HG03558 (cell line): ENCODE measurements around the gene TCEANC2.
"Not testable (repeated sequence)": the region's sequence is repeated elsewhere in the genome, so short reads cannot be mapped to it uniquely, and the experiment has no call there.

Experiments used
- ATAC-seq: cut with Tn5 transposase; IDR thresholded peaks from one replicate; pipeline ENCODE4 v1.9.1; 2021; ENCODE audit warnings: moderate number of reproducible peaks; ENCODE audit not compliant: unreplicated experiment; ENCODE audit errors: extremely low read depth

The TCEANC2 gene

DNA sequence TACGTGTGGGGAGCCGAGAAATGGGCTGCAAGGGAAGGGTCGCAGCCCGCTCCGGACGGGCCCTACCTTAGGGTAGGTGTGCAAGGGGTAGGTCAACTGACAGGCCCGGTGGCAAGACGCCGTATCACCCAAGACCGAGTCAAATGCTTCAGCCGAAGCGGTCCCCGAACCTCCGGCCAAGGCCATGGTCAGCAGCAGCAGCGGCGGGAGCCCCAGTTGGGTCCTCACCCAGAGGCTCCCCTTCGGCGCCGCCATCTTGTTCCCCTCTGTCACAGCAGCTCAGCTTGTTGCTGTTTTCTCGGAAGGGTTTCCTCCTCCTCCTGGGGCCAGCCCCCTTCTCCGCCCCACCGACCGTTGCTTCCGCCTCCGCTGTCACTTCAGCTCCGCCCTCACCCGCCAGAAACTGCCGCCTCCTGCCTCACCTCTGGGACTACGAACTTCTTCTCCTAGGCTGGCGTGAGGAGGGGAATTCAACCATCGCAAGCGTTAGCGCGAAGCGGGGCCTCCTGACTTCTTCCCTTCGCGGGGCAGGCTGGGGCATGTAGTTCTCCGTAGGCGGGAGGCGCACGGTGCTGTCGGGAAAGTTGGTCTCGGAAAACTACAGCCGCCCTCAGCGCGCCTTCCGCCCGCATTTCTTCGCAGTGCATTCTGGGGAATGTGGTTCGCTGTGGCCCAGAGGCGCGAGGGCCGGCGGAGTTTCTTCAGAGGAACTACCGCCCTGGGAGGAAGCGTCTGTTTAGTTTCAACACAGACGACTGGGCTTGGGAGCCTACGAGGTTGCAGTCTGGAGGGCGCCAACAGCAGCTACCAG is at the start of gene TCEANC2, which contains the start of gene TMEM59:
Gene TCEANC2 (plus strand): TSS at position 675 of the 811 bp plus-strand sequence. CDS start 815 bp downstream, outside the sequence.
Gene TMEM59 (minus strand): TSS at position 271 of the 811 bp plus-strand sequence. CDS start 16 bp downstream, at position 255.
- peak; percentile 86 for ATAC-seq

DNA sequence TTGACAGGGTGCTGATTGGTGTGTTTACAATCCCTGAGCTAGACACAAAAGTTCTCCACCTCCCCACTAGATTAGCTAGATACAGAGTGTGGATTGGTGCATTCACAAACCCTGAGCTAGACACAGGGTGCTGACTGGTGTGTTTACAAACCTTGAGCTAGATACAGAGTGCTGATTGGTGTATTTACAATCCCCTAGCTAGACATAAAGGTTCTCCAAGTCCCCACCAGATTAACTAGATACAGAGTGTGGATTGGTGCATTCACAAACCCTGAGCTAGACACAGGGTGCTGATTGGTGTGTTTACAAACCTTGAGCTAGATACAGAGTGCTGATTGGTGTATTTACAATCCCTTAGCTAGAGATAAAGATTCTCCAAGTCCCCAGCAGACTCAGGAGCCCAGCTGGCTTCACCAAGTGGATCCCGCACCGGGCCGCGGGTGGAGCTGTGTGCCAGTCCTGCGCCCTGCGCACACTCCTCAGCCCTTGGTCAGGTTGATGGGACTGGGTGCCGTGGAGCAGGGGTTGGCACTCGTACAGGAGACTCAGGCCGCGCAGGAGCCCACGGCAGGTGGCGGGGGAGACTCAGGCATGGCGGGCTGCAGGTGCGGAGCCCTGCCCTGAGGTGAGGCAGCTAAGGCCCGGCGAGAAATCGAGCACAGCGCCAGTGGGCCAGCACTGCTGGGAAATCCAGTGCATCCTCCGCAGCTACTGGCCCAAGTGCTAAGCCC is 49.5 kb upstream of the TCEANC2 start:
- not testable (repeated sequence) for ATAC-seq

DNA sequence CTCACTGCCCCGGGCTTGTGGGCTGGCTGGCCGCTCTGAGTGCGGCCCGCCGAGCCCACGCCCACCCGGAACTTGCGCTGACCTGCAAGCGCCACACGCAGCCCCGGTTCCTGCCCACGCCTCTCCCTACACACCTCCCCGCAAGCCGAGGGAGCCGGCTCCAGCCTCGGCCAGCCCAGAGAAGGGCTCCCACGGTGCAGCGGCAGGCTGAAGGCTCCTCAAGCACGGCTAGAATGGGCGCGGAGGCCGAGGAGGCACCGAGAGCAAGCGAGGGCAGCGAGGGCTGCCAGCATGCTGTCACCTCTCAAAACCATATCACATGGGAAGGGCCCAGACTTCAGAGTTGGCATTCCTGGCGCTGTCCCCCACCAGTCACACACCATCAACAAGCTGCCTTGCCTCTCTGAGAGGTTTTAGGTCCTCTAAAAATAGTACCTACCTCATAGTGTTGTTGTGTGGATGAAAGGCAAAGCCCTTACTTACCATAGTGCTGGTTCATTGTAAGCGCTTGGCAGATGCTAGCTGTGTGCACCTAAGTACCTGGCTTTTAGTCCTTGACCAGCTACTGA is 48.8 kb upstream of the TCEANC2 start:
- ATAC-seq: no peak

DNA sequence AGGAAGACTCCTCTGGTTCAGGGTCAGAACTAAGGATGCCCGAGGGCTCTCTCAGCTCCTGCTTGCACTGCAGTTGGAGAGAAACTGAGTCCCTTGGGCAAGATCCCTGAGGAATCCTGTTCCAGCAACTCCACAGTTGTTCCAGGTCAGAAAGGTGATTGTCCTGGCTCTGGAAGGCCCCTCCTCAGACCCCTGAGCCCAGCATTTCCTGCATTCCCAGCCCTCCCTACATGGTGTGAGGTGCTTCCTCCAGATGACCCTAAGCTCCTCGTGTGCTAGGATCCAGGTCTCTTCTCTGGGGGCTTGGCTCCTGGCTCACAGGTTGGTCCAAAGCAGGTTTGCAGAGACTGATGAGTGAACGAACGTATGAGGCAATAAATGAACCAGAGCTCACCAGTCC is 46.9 kb upstream of the TCEANC2 start:
- no peak for ATAC-seq

DNA sequence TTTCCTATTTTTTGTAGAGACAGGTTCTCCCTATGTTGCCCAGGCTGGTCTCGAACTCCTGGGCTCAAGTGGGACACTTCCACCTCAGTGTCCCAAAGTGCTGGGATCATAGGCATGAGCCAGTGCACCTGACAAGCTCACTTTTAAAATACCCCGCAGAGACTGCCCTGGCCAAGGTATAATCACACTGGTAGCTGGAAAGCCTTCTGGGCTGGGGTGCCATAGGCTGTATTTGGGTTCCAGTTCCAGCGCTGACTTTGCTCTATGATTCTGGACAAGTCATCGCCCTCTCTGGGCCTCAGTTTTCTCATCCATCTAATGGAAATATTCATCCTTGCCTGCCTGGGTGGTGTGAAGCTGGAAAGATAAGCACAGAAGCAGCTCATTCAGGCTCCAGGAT is 45.8 kb upstream of the TCEANC2 start:
- no peak for ATAC-seq

DNA sequence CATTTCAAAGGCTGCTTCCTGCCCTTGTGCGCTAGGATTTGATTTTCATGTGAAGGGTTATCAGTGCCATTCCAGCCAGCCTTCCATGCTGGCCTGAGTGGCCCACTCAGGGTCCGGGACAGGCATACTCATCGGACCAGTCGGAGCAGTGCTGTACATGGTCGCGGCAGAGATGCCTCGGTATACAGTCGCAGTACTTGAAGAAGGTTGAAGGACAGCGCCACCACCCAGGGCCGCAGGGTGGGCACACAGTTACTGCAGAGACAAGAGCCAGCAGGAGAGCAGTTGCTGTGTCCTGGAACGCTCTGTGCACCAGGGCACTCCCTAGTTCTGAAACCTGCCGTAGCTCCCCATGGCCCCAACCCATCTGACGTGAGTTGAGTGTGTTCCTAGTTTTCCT is 44.5 kb upstream of the TCEANC2 start:
- ATAC-seq: no peak

DNA sequence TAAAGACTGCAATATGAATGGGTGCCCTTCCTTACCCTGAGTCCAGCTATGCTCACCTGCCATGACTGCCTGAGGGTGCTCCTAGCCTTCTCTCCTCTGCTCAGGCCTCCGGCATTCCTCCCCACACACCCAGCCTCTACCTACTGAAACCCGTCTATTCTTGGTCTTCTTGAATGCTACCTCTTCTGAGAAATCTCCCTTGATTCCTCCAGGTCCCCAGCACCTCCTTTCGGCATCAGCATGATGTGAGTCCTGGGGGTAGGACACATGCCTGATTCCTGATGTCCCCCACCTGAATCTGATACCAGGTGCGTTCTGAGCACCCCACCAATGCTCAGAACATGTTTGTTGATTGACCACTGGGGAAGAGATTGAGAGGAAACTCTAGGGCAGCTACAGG is 44.0 kb upstream of the TCEANC2 start:
- no peak for ATAC-seq

DNA sequence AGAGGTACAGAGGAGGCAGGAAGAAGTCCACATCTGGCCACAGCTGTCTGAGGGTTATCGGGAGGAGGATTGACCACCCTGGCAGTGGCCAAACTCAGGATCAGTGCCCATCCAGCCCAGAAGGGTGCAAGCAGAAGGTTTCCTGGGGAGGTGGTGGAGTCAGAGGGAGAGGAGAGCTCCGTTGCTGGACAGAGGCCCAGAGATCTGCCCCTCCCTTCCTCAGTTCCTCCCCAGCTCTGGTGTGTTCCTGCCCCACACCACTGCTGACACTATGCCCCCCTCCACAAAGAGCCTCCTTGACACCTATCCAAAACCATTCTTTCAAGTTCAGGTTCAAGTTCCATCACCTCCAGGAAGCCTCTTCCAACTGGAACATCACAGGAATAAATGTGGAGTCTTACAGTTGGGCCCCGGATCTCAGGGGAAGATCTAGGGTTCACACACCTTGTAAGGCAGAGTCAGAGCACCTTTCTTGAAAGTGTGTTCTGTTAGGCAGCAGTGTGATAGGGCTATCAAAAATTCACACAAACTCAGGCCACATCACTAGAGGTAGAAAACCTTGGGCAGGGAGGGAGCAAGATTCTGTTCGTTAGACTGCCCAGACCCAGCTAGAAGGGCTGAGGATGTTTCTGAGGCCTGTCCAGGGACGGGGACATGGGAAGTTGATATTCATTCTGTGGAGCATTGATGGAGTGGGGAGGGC is 42.8 kb upstream of the TCEANC2 start:
- no peak for ATAC-seq

DNA sequence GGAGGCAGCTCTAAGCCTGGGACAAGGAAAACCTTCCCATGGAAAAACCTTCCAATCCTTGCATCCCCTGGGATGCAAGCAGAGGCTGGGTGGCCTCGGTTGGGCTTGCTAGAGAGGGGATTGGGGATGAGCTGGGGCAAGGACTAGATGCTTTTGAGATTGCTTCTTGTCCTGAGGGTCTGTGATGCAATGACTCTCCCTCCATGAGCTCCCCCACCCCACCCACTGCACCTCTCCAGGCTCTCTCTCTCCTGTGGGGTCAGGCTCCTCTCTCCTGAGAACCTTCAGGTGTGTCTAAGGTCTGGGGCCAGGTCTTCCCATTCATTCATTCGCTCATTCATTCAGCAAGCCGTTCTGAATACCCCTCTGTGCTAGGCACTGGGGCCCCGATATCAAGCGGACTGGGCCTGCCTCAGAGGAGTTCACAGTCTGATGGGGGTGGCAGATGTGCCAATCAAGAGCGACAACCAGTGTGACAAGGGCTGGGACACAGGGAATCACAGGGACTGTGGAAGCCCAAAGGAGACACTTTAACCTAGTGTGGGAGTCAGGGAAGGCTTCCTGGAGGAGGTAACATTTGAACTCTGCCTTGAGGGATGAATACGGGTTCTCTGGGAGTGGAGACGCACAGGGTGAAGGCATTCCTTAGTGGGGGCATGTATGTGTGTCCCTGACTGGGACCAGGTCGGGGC is 41.9 kb upstream of the TCEANC2 start:
- no peak for ATAC-seq

DNA sequence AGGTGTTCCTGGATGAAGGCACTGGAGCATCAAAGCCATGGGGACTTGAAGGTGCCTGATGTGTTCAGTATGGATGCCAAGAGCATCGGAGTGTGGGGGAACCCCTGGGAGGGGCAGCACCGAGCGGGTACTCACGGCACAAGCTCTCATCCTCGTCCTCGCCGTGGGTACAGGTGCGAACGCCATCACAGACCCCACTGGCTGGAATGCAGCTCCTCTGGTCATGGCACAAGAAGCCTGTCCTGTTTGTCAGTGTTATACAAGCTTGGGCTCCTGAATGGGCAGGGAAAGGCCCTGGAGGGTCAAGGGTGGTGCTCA is 41.4 kb upstream of the TCEANC2 start:
- ATAC-seq: no peak

DNA sequence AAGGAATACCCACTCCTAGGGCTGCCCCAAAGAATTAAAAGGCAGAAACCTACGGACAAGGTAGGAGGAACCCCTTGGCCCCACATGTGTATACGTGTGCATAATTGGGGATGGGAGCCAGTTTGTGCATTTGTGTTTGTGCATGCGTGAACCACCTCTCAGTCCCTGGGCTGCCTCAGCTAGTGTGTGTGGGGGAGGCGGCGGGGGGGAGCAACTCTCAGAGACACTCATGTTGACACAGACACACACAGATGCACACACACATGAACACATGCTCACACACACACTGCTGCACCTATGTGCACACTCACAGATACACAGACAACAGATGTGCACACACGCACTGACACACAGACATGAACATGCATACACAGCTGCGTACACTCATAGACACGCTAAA is 40.5 kb upstream of the TCEANC2 start:
- ATAC-seq: no peak

DNA sequence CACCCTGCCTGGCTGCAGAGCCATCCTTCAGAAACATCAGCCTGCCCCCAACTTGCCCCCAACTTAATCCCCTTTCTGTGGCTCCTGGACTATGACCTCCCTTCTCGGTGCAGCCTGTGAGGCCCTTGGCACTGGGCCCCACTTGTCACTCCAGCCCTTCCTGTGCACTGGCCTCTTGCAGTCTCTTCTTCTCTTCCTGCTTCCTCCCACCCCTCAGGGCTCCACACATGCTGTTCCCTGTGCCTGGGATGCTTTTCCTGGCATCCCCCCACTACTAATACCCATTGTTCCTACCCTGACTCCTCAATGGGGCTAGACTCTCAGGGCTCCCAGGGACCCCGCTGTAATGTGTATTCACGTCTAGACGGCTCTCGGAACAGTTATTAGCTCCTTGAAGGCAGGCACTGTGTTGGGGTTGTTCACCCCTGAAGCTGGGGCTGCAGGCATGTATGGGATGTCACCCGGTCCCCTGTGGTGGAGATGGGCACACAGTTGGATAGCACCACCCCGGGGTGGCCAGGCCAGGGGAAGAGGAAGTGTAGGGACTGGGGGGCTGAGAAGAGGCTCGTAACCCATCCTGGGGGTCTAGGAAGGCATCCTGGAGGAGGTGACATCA is 39.9 kb upstream of the TCEANC2 start:
- ATAC-seq: no peak

DNA sequence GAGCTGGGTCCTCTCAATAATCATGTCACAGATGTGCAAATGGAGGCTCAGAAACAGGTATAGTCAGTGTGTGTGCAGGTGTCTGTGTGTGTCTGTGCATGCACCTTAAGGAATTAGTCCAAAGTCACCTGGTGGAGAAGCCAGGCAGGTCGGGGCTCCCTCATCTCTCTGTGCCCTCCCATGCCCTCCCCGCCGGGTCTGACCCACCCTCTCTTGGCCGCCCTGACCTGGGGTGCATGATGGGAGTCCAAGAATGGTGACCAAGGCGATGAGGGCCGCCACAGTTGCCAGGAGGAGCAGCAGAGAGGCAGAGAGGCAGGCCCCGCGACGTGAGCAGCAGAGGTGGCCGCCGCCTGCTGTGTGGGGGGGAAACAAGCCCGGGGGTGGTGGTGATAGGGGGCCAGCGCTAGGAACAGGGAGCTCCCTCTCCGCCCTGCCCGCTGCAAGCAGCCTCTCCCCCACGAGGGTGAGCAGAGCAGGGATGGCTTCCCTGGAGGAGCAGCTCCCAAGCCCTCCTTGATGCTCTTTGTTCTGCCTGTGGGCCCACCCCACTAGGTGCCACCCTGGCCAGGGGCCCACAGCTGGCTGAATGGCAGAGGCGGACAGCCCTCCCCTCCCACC is 39.3 kb upstream of the TCEANC2 start:
- no peak for ATAC-seq

DNA sequence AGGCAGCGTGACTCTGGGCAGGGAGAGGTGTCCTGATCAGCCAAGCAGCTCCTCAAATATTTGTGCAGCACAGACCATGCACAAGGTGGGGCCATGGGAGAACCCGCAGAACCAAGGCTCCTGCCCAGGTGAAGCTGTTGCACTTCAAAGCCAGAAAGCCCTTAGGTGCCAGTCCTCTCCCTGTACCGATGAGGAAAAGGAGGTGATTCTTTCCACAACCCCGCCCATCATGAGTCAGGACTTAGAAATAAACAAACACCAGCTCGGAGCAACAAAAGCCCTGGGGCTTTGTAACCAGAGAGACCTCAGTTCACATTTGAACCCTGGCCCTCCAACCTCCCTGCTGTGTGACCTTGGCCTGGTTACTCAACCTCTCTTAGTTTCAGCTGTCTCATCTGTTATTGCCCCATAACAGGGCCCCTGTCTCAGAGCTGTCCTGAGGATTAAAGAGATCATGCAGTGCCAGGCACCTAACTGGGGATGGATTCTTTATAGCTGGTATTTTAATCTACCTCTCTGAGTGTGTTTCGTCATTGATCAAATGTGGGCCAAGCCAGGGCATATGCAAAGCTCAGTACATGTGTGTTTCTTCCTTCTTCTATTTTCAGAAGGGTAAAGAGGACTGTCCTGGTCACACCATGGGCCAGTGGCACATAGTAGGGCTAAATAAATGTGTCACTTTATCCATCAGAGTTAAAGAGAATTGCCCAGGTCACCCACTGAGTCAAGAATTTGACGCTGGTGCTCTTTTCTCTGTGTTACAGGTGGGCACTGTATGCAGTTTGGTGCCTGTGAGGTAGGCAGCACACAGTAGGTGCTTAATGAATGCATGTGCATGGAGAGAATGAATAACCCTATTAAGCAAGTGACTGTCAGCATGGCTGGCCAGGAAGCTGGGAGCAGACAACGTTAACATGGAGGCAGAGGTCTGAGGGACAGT is 36.8 kb upstream of the TCEANC2 start:
- ATAC-seq: no peak

DNA sequence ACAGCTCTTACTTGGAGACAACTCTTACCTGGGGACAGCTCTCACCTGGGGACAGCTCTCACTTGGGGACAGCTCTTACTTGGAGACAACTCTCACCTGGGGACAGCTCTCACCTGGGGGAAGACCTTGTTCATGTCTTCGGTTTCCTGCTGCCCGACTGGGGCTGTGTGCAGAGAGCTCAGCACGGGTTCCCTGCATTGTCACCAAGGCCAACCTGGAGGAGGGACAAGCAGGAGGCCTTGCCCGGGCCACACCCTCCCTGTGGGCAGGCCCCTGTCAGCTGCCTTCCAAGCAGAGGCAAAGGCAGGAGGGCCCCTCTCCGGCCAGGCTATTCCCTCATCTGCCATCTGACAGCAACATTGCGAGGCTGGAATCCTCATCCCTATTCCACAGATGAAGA is 35.4 kb upstream of the TCEANC2 start, which contains the start of gene LDLRAD1:
Gene LDLRAD1 (minus strand): TSS at position 208 of the 400 bp plus-strand sequence. CDS start 74 bp downstream, at position 134.
- no peak for ATAC-seq

DNA sequence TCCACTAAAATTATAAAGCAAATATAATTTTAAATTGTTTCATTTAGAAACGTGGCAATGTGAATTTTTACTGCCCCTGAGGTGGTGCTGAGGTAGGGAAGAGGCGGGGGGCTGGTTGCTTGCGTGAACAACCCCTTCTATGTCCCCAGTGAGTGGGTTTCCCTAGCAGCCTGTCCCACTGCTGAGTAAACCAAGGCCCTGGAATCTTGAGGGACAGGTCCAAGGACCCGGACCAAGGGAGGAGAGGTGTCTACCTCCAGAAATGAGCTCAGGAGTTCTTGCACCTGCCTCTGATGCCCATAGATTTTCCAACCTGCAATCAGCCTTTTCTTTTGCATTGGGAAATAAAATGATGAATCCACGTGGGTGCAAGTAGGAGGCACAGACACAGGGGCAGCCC is 34.8 kb upstream of the TCEANC2 start:
- no peak for ATAC-seq

DNA sequence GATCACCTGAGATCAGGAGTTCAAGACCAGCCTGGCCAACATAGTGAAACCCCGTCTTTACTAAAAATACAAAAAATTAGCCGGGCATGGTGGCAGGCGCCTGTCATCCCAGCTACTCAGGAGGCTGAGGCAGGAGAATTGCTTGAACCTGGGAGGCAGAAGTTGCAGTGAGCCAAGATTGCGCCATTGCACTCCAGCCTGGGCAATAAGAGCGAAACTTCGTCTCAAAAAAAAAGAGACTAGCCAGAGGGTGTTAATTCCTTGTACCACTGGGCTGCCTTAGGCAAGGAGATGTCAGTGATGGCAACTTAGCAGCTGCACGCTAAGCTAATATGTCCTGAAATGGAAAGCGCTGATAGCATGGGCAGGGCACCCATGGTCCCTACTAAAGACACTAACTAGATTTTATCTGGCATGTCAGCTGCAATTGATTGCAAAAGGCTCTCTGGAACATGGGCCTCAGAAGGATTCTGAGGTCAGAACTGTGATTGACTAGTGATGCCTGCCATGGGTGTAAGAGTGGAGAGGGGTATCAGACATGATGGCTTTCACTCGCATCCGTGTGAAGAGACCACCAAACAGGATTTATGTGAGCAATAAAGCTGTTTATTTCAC is 33.7 kb upstream of the TCEANC2 start:
- not testable (repeated sequence) for ATAC-seq

DNA sequence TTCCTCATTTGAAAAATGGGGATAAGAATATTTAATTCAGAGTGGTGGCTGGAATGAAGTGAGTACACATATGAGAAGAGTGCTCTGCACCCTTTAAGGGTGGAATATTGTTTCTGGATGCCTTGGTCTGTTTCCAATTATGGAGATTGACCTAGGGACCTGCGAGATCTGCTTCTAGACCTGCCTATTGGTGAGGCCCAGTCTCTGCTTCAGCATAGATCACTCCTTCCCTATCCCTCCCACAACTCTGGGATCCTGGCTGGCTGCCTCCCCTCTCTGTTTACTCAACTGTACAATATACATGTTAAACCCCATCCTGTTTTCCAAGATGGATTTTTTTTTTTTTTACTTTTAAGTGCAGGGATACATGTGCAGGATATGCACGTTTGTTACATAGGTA is 29.1 kb upstream of the TCEANC2 start:
- ATAC-seq: no peak
